HG03108 (cell line): ENCODE data around the gene UPF2.
"Not testable (repeated sequence)": the region's sequence is repeated elsewhere in the genome, so short reads cannot be mapped to it uniquely, and the experiment has no call there.

Experiments
- ATAC-seq: cut with Tn5 transposase; IDR thresholded peaks from one replicate; pipeline ENCODE4 v1.9.1; 2021; ENCODE audit warnings: moderate library complexity; ENCODE audit not compliant: unreplicated experiment

Gene UPF2

DNA sequence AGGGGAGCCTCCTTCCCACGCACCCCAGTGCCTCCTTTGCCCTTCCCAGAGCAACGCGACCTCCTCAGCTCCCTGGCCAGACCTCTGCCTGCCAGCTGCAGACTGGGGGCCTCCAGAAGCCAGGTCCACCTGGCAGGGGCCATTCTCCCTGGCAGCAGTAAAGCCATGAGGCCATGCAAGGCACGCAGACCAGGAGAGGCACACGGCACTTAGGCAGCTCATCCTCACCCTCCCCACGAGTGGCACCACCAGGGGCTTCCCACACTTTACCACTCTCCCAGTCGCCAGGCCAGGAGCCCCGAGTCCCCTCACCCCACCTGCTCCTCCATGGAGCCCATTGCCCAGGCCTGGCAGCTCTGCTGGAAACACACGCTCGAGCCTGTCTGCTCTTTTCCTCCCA lies 134.1 kb downstream of the UPF2 start:
- no peak for ATAC-seq

DNA sequence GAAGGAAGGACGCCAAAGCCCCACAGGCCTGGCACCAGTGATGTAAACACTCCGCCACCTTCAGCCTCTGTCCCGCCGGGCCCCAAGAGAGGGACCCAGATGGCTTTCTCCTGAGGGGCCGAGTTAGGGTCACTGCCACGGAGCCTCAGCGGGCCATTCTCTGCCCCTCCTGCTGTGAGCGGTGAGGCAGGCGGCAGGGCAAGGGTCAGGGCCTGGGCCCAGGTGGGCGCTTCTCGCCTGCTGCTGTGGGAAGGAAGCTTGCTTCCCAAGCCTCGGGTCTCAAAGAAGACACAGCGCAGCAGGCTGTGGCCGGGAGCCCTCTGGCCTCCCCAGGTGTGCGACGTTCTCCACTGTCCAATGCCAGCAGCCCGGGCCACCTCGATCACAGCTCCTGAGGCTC lies 134.7 kb downstream of the UPF2 start:
- ATAC-seq = no peak

DNA sequence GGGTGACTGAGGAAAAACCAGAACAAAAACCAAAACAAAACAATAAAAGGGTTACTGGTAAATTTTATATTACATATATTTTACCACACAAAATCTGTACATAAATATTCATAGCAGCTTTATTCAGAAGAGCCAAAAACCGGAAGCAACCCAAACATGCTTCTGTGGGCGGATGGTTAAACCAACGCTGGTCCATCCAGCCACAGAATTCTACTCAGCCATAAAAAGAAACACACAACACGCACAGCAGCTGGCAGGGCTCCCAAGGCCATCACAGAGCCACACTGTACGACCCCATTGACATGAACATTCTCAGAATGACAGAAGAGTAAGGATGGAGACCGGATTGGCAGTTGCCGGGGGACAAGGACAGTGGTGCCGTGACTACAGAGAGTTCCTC lies 135.9 kb downstream of the UPF2 start:
- ATAC-seq = no peak

DNA sequence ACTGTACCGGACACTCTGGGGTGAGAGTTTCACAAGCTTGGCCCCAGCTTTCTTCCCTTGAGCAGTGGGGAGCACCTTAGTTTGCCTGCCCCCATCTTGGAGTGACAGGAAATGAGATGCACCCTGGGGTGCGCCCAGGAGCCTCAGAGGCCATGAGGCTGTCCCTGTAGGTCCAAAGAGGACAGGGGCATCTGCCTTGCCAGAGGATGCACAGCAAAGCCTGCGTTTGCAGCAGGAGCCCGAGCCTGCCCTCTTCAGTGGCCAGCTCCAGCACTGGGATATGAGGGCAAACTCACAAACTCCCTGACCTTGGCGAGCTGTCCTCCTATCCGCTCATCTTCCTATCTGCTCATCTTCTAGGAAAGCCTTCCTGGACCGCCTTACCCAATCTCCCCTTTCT lies 140.0 kb downstream of the UPF2 start:
- ATAC-seq = no peak

DNA sequence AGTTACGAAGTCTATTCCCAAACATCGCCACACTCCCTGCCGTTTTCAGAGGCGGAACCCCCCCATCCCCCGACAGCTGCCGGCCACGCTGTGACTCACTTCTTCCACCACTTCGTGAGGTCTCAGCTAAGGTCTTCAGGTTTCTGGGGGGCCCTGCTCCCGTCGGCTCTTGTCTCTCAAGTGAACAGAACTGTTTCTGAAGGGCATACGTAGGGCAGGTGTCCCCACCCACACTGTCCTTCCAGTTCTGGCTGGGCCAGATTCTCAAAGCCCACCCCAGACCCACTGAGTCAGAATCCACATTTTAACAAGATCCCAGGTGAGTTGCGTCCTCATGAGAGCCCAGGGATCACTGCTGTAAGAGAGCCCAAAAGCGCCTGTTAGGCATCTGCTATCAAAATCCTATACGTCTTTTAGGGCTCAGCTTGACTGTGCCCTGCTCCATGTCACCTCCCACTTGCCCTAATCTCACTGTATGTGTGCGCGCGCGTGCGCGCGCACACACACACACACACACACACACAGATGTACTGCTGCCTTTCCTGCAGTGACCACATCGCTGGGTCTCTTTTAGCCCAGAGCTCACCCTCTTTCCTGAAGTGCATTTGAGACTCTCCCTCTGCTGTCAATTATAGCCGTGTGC lies 140.7 kb downstream of the UPF2 start:
- ATAC-seq = no peak

DNA sequence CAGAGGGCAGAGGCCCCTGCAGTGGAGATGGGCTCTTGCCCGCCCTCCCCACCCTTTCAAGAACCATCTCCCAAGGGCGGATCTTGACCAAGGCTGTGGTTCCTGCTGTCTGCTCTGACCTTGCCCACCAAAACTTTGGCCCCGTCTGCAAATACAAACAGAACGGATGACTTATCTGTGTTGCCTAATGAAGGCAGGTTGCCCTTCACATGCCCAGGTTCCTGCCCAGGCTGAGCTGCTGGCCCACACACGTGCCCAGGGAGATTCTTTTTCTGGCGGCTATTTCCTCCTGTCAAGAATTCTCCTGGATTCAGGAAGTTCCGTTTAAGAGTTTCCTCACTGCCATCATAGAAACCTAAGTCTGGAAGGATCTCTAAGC lies 141.2 kb downstream of the UPF2 start:
- ATAC-seq = no peak

DNA sequence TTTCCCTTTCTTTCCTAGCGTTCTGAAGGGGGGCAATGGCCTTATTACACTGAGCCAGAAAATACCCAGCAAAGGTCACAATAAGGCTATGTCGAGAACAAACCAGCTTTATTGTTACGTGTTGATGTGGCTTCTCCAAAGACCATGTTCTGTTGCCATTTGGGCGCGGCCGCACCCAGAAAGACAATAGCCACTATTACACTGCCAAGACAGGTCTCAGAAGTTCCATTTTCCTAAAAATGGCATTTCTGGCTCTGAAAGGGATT lies 141.6 kb downstream of the UPF2 start:
- ATAC-seq = no peak

DNA sequence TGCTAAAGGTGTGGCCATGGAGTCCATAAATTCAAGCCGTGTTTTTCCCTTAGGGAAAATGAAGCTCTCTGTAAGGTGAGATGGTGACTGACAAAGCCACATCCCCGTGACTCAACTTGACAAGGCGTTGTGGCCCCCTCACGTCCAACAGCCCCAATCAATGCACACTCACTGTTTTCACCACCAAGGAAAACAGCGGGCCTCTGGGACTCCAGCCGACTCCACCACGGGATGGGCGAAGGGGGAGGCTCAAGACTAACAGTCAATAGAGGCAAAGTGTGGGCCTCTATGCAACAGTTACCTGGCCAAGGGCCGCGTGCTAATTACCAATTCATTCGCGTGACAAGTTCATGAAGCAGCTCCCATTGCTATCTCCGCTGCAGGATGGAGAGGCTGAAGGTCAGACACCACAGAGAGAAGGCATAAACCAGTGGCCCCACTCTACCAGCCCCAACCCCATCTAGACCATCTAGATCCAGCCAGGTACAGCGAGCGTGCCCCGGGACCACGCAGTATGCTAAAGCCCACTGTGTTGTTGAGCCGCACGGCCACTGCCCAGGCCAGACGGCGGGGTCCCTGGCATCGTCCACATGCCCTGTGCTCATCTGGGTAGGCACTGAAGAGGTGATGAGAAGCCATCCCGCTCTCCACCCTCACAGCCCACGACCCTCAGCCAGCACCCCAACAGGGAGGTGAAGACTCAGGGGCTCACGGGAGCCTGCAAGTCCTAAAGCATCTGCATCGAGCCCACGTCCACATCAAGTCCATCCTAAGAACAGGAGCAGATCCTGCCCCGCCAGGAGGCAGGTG lies 143.3 kb downstream of the UPF2 start:
- ATAC-seq = no peak

DNA sequence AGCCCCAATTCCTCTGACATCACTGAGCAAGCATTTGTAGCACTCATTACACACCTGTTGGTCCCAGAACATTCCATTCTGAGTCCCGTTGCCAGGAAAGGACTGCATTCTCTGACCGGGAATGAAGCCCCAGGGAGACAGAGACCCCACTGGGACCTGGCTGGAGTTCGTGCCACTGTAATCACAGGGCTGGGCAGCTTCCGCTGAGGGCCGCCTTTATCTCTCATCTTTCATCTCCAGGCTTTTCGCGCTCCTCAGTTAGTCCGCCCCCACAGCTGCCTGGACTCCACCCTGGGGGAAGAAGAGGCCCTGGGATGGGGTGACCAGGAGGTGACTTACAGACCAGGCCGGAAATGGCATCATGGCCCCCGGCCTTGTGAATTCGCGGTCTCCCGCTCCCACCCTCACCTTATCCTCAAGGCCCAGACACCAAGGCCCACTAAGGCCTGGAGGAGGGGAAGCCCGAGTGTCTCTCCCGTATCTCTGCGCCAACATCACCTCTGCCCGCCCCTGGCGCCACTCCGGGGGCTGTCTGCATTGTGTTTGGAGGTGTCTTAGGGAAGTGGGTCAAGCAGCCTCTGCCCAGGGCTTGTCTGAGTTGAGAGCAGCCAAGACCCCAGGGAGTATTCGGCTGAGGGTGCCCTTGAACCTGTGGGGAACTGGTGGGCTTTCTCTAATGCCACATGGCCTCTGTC lies 144.1 kb downstream of the UPF2 start:
- no peak for ATAC-seq

DNA sequence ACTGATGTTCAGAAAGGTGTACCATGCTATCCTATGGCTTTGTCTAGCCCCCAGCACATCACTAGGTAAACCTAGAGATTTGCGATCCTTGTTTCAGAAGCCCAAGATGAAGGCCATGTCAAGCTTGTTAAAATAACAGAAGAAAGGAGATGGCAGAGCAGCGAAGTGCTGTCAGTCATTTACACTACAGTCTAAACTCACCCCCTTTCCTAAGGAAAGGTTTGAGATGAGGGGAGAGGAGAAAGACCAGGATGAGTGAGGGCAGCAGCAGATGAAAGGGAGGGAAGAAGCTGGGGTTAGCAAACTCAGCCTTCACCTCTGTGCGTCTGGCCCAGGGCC lies 144.6 kb downstream of the UPF2 start:
- ATAC-seq = no peak

DNA sequence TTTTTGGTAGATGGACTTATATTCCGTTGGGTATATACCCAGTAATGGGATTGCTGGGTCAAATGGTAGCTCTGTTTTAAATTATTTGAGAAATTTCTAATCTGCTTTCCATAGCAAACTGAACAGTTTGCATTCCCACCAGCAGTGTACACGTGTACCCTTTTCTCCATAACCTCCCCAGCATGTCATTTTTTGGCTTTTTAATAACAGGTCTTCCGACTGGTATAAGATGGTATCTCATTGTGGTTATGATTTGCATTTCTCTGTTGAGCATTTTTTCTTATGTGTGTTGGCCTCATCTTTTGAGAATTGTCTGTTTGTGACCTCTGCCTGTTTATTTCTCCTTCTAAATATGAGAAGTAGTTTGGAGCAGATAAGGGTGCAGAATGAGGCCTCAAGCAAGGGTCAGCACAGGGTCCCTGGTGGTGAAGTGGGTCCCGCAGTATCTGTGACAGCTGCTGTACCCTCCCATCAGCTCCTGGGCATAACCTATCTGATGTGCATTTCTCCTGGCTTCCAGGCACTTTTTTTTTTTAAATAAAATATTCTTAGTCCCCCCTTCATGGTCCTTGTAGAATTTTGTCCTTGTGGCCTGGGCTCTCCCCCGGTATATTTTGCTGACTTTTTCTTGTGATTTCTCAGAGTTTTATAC lies 145.9 kb downstream of the UPF2 start:
- ATAC-seq = no peak

DNA sequence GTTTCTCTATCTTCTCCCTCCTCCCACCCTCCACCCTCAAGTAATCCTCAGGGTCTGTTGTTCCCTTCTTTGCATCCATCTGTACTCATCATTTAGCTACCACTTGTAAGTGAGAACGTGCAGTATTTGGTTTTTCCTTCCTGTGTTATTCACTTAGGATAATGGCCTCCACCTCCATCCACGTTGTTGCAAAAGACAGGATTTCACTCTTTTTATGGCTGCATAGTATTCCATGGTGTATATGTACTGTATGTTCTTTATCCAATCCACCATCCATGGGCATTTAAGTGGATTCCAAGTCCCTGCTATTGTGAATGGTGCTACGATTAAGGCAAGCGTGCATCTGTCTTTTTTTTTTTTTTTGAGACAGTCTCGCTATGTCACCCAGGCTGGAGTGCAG lies 147.0 kb downstream of the UPF2 start:
- no peak for ATAC-seq

DNA sequence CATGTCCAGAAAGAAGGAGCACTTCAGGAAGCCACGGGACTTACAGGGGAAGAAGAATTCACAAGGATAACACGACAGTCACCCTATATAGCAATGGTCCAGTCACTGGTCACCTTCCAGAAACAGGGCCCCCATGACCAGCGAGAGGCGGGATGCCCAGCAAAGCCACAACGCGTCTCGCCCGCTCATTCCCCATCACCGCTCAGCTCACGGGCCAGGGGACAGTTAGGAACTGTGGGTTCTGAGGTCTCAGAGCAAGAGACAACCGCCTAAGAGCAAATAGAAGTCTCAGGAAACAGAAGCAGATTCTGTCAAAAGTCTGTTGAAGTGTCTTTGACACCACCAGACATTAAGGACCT lies 147.5 kb downstream of the UPF2 start:
- ATAC-seq = no peak

DNA sequence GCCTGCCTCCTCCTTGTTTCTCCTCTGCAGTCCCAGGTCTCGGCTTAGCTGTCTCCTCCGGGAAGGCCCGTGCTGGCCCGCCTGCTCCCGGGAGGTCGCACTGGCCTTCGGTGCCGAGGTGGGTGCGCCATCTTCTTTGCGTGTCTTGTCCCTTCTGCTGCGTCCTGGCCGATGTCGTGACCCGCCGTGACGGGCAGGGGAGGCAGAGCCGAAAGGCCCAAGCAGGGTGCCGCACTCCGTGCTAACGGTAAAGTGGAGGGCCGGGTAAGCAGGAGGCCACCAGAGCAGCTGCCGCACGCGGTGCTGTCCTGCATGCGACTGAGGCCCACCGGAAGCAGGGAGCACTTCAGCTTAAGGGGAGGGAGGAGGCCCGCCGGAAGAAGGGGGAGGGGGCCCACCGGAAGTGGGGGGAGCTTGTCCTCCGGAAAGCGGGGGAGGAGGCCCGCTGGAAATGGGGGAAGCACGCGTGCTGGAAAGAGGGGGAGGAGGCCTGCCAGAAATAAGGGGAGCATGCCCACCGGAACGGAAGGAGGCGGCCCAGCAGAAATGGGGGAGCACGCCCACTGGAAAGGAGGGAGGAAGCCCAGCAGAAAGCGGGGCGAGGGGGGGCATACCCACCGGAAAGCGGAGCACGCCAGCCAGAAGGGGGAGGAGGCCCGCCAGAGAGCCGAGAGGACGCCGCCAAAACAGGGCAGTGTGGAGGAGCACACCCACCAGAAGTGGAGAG lies 148.1 kb downstream of the UPF2 start:
- no peak for ATAC-seq

DNA sequence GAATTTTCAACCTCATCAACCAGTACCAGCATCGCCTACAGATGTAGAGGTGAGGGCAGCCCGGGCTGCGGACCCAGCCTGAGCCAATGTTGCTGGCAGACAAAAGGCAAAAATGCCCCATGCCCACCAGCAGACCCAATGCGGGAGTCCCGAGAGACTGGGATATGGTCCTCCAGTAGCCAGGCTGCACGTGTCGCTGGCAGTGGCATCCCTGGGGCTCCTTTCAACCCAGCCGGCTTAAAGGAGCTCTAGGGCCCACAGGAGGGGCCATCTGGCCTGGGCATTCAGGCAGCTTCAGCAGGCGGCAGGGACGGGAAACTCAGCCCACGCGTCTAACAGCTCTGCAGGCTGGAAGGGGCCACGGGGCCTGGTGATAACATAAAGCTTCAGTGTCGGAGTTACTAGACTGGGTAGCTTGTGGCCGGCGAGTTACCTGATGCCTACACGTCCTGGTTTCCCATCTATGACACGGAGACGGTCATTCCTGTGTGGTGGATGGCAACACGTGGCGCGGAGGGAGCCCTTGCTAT lies 148.8 kb downstream of the UPF2 start:
- ATAC-seq = no peak

DNA sequence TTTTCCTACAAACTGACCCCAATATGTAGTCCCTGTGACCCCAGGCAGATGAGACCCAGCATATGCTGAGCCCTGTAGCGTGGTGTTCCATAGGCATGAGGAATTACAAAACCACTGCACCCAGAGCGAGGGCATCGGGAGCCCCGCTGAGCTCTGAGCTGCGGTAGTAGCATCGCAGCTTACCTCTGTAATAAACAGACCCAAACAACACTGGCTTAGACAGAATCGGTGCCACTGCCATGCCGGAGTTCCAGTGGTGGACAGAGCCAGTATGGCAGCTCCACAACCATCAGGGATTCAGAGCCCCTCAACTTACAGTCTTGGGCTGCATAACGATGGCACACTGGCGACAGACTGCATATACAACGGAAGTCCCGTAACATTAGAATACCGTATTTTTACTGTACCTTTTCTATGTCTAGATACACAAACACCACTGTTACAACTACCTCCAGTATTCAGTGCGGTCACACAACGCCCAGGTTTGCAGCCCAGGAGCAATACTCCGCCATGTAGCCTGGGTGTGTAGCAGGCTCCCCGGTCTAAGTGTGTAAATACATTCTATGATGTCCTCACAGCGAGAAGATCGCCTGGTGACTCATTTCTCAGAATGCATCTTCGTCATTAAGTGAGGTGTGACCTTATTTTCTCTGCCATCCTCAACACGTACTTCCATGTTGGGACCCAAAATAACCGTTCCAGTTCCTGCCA lies 150.7 kb downstream of the UPF2 start:
- no peak for ATAC-seq

DNA sequence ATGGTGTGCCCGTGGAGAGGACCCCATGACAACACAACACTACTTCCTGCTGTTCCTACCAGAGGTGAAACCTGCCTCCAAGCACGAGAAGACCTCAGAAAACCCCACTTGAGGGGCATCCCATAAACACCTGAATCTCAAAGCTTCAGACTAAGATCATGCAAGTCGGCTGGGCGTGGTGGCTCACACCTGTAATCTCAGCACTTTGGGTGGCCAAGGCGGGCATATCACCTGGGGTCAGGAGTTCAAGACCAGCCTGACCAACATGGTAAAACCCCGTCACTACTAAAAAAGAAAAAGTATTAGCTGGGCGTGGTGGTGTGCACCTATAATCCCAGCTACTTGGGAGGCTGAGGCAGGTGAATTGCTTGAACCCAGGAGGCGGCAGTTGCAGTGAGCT lies 153.3 kb downstream of the UPF2 start:
- not testable (repeated sequence) for ATAC-seq

DNA sequence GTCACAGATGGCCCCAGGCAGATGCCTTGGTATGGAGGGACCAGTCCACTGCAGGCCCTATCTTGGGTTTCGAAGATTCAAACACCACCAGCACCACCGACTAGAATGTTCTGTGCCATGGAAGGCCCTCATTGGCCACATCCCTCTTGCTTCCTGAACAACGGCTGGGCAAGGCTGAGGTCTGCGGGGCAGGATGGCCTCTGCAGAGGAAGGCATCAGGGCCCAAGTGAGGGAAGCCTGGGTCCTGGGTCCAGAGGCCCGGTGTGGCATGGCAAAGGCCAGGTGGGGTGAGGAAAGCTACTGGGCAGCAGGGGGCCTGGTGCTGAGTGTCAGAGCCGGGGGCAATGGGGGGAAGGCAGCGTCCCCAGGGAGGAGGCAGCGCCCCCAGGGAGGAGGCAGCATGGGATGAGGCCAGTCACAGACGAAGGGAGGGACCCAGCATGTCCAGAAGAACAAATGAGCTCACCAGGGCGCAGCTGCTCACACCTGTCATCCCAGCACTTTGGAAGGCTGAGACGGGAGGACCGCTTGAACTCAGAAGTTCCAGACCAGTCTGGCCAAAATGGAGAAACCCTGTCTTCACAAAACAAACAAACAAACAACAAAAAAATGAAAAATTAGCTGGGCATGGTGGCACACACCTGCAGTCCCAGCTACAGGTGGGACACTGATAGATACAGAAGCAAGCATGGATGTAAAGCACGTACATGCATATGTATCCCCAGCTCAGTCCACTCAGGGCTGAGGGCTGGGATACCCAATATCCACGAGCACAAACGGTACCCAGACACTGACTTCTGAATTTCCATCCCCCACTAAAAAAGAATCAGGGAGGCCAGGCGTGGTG lies 155.0 kb downstream of the UPF2 start:
- no peak for ATAC-seq

DNA sequence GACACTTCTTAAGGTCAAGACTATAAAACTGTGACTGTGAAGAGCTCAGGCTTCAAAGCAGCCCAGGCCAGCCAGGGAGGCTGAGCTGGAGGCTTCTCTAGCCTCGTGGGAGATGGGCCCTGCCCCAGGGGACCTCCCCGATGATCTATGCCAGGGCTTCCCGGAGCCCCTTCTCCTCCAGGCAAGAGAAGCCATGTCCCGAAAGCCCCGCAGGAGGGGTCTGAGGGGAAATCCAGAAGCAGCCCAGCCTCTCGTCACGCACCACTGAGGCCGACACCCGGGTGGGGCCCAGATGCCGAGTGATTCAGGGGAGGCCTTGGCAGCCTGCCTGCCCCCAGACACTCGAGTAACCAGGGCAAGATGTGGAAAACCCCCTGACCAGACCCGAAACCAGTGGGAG lies 155.8 kb downstream of the UPF2 start:
- ATAC-seq = no peak

DNA sequence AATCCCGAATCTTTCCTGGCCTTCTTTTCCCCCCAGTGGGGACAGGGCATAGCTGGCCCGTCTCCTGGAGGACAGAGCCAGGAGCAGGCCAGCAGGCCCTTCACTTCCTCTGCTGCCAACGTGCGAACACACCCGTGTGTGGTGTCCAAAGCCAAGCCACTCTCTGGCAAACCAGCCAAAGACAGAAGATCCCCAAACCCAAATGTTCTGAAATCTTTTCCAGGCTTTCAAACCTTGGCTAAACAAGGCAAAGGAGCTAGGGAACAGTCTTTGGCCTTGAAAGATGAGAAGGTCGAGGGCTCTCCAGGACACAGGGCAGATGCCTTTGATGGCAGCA lies 156.5 kb downstream of the UPF2 start:
- ATAC-seq = no peak
